Stimulated activated CD8-positive, alpha-beta memory T cell treated with anti-CD3 and anti-CD28 coated beads, Interleukin-15, amount 100 ng/mL, for 1 hour (primary cell): ENCODE results near the gene CLCN2.

Experiments
- DNase-seq: peaks from one replicate; pipeline ENCODE4 v3.0.0-alpha.2; 2020; ENCODE audit warnings: low read depth

Gene CLCN2

DNA sequence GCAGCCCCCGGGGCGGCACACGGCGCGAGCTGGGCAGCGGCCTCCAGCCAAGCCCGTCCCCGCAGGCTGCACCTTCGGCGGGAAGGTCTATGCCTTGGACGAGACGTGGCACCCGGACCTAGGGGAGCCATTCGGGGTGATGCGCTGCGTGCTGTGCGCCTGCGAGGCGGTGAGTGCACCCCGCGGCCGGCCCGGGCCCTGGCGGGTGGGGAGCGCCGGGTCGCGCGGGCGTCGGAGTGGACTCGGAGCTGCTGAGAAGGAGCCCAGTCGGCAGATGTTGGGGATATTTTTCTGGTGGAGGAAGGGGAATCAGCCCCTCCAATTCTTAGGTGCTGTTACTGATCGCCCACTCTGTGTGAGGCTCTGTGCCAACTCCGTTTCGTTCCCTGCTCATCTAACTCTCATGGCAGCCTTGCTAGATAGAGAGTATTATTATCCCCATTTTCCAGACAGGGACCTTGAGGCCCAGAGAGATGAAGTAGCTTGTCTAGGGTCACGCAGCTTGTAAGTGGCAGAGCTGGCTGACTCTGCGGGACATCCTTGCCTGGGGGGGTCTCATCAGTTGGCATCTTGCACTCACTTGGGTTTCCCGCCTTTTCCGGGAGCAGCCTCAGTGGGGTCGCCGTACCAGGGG is 19.3 kb upstream of the CLCN2 start:
- DNase-seq, result no peak

DNA sequence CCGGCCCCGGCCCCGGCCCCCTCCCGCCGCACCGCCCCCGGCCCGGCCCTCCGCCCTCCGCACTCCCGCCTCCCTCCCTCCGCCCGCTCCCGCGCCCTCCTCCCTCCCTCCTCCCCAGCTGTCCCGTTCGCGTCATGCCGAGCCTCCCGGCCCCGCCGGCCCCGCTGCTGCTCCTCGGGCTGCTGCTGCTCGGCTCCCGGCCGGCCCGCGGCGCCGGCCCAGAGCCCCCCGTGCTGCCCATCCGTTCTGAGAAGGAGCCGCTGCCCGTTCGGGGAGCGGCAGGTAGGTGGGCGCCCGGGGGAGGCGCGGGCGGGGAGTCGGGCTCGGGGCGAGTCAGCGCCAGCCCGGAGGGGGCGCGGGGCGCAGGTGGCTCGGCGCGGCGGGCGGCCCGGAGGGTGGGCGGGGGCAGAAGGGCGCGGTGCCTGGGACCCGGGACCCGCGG is 18.8 kb upstream of the CLCN2 start:
- no peak for DNase-seq

DNA sequence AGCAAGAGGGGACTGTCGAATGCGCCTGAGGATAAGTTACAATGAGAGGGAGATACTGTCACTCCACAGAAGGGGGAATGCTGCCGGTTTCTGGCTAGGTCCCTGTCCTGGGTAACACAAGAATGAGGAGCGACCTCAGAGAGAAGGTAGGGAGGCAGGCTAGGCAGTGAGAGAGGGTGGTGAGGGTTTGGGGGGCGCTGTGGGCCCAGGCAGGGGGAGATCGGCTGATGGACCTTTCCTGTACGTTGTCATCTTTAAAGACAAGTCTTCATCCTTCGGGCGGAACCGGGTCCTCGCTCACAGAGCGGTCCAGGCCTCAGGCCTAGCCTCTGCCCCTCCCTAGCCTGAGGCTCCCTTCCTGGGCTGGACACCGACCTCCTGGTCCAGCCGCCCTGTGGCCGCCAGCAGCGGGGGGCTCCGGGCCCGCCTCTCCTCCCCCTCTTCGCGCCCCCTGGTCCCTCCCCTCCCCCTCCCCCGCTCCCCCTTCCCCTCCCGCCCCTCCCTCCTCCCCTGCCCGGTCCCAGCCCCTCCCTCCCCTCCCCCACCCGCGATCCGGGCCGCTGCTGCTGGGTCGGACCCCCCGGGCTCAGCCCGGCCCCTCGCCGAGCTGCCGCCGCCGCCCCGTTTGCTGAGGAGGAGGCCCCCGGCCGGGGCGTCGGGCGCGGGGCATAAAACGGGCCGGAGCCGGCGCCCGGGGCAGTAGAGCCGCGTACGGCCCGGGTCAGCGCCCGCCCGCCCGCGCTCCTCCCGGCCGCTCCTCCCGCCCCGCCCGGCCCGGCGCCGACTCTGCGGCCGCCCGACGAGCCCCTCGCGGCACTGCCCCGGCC is 18.2 kb upstream of the CLCN2 start, which contains the start of gene CHRD:
TSS of gene CHRD (plus strand) at position 697 of the 827 bp plus-strand sequence. CDS start 265 bp downstream, outside the sequence.
- DNase-seq, result no peak

- DNase-seq, result no peak
These were observed 17.4 kb upstream of the CLCN2 start for GRCh38 chr3:184378651-184379357.

- no peak for DNase-seq
These were observed 16.6 kb upstream of the CLCN2 start, which contains the start of gene THPO for GRCh38 chr3:184377882-184378445. TSS of gene THPO (minus strand) at chr3:184378207. CDS start at chr3:184376259, 1,948 bp downstream.

GRCh38 chr3:184377374-184377773 is 16.0 kb upstream of the CLCN2 start:
- DNase-seq, result no peak

DNA sequence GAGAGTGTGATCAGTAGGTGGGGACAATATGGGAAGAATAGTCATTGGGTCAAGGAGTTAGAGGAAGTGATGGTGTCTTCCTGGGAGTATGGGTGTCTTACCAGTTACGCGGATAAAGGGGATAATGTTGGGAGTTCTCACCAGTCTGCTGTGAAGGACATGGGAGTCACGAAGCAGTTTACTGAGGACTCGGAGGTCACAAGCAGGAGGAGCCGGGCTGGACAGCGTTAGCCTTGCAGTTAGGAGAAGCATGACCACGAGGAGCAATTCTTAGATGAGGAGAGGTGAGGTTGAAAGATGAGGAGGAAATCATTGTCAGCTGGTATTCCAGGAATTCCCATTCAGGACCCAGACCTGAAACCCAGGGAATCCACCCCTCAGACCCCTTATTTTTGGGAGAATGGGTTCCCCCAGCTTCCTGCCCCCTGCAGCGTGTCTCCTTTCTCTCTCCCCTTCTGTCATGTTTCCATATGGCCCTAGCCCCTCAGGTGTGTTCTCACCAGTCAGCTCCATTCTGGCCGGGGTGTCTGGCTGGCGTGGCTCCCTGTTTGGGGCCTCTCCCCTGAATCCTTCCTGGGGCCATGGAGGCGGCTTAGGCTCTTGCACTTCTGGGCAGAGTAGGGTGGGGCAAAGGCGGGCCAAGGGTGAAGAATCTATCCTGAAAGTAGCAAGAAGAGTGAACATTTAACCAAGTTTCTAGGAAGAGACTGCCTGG is 14.5 kb upstream of the CLCN2 start:
- no peak for DNase-seq

GRCh38 chr3:184373422-184373821 is 12.0 kb upstream of the CLCN2 start:
- no peak for DNase-seq

DNA sequence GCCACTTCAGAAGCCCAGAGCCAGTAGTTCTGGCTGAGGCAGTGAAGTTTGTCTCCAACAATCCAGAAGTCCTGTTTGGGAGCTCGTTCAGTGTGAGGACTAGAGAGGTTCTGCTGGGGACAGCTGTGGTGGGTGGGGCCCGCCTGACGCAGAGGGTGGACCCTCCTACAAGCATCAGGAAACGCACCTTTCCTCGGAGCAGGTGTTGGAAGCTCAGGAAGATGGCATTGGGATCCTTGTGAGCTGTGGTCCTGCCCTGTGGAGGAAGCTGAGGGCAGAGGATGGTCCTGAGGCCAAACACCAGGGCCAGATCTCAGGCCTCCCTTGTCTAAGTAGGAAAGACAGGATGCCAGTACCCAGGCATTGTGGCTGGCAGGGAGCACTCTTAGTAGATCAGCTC is 11.5 kb upstream of the CLCN2 start:
- no peak for DNase-seq

DNA sequence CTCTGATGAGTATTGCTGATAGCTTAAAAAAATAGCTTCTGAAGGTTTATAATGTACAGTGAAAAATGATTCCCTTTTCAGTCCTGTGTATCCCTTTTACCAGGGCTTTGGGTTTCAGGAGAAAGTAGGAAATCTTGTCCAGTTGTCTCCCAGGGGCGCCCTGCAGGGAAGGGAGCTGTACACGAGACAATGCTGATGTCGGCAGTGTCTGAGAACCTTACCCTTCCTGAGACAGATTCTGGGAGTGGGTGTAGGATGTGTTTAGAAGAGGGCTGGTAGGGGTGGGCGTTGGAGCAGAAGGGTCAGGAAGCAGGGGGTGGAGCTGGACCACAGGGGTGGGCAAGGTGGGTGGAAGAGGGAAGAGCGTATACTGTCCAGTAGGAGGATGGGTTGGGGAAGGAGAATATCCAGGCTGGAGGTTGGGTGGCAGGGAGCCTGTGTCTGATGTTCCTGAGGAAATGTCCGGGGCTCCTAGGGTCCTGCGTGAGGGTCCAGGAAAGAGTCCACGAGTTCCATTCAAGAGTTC is 11.0 kb upstream of the CLCN2 start:
- no peak for DNase-seq

GRCh38 chr3:184371570-184372018 is 10.2 kb upstream of the CLCN2 start:
- DNase-seq, result no peak

GRCh38 chr3:184368586-184369183 is 7.3 kb upstream of the CLCN2 start:
- DNase-seq, result no peak

GRCh38 chr3:184368116-184368515 is 6.7 kb upstream of the CLCN2 start:
- no peak for DNase-seq

DNA sequence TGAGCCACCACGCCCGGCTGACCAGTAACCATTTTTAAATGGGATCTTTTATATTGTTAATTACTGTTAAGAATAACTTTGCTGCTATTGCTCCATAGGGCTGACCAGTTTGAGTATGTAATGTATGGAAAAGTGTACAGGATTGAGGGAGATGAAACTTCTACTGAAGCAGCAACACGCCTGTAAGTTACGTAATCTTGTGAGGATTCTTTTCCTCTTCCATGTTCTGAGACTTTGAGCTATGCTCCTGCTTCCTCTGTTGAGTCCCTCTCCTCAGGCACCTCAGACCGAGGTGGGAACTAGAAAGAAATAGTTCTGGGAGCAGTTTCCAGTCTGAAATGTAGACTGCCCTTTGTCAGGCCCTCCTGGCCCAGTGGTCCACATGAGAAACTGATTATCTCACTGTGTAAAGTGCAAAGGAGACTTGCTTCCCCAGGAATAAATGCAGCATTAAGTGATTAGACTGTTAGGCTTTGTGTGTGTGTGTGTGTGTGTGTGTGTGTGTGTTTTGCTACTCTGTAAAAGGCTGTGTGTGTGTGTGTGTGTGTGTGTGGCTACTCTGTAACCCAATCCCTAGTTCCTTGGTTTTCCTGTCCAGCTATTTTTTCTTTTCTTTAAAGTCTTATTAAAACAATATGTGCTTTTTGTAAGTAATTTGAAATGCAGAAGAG is 5.3 kb upstream of the CLCN2 start:
- DNase-seq, result no peak

GRCh38 chr3:184362668-184363546 is 1.5 kb upstream of the CLCN2 start:
- peak; percentile 89 for DNase-seq

GRCh38 chr3:184361932-184362667 is 695 bp upstream of the CLCN2 start:
- no peak for DNase-seq

DNA sequence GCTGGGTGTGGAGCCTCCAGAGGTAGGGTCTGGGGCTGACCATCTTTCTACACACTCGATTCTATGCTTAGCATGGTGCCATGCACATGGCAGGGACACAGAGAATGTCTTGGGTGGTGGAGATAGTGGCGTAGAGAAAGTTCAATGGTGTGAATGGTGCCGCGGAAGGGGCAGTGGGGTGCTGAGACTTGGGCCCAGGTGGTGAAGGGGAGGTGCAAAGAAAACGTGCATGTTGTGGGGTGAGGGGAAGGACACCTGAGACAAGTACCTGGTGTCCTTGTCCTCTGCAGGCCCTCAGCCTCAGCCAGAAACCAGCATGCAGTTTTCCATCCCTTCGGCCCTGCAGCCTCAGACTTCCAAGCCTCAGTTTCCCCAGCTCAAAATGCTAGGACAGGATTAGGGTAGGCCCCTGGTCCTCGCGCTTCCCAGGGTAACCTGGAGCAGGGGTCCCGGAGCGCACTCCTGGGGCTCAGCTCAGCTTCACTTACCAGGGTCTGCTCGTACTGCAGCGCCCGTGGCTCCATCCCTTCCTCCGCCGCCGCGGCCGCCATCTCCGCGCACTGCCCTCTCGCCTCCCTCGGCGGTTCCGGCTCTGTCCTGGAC is 375 bp downstream of the CLCN2 start:
- no peak for DNase-seq
